Measurements from ENCODE around the gene DEFB121. TPM values are rescaled to one million over a fixed set of nuclear protein-coding genes. Genes with fewer than 3 reads are reported as not detected.

DEFB121 gene
- total and polyA plus RNA-seq, 4 donors, result not detected

DNA sequence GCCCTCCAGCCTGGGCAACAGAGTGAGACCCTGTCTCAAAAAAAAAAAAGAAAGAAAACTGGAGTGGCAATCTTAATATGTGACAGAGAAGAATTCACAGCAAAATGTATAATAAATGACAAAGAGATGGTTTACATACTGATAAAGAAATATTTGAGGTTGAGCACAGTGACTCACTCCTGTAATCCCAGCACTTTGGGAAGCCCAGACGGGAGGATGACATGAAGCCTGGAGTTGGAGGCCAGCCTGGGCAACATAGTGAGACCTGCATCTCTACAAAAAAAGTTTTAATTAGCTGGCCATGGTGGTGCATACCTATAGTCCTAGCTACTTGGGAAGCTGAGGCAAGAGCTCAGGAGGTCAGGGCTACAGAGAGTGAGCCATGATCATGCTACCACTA lies 50.0 kb downstream of the DEFB121 start:
- WGBS, 2 donors, result 63 to 66% methylated on average over 1 of the region's 1 CpG
- Histone ChIP-seq H3K27ac (ENCODE audit: low read depth in 1 of 2, low read length in 1 of 2) (no peak overlapping the region), H3K4me1 (ENCODE audit: control insufficient read depth in 5 of 5, insufficient read depth in 5 of 5, low read length in 5 of 5) (no peaks in the 10 kb centered on the region), H3K4me3 (no peak overlapping the region), H3K27me3 (ENCODE audit: control insufficient read depth in 3 of 3, insufficient read depth in 3 of 3, low read length in 2 of 3) (no peaks in the 10 kb centered on the region), H3K9ac (ENCODE audit: insufficient read depth in 1 of 2, low read length in 2 of 2) (no peak overlapping the region), H3K9me3 (ENCODE audit: control insufficient read depth in 4 of 4, insufficient read depth in 3 of 4, low read length in 3 of 4) (peaks cover 0 to 6% (median 0%) of the 10 kb centered on the region in 4 donors), H3K36me3 (ENCODE audit: control insufficient read depth in 4 of 4, insufficient read depth in 4 of 4, low read length in 4 of 4) (no peaks in the 10 kb centered on the region)
- no peak for TF ChIP-seq CTCF (IDR thresholded peaks at IDR 0.05; ENCODE audit: control extremely low read depth, extremely low read depth)
- ATAC-seq (ENCODE audit: insufficient read depth, low FRiP score) (no peak), DNase-seq (no peak)

Small RNAs within 50 kb of the gene (small RNA-seq; reads per million reads assigned to genes)
- gene DEFB117 (ENCODE audit: low replicate concordance) (not detected), gene RF00561 (ENCODE audit: low replicate concordance) (not detected), gene RNA5SP480 (ENCODE audit: low replicate concordance) (not detected)

Other genes with a start within 250 kb of the DEFB121 start
- not detected for gene DEFB115, start 148.6 kb downstream of the DEFB121 start, total RNA-seq
- gene DEFB115, start 148.6 kb downstream of the DEFB121 start, polyA plus RNA-seq, result not detected
- not detected for gene DEFB116, start 97.6 kb downstream of the DEFB121 start, total RNA-seq
- not detected for gene DEFB116, start 97.6 kb downstream of the DEFB121 start, polyA plus RNA-seq
- not detected for gene DEFB118, start 37.6 kb downstream of the DEFB121 start, total RNA-seq
- not detected for gene DEFB118, start 37.6 kb downstream of the DEFB121 start, polyA plus RNA-seq
- gene DEFB119, start 15.6 kb downstream of the DEFB121 start, total RNA-seq, result not detected
- not detected for gene DEFB119, start 15.6 kb downstream of the DEFB121 start, polyA plus RNA-seq
- gene DEFB123, start 34.4 kb upstream of the DEFB121 start, total RNA-seq, result not detected
- not detected for gene DEFB123, start 34.4 kb upstream of the DEFB121 start, polyA plus RNA-seq
- not detected for gene DEFB124, start 68.9 kb upstream of the DEFB121 start, total RNA-seq
- gene DEFB124, start 68.9 kb upstream of the DEFB121 start, polyA plus RNA-seq, result under 1 TPM in 1 of 2 donors, not detected in 1; 0.18 TPM
- gene REM1, start 69.1 kb upstream of the DEFB121 start, total RNA-seq, result 1 to 10 TPM; 1.7 to 7.1 TPM
- 1 to 10 TPM; 1.3 to 1.7 TPM for gene REM1, start 69.1 kb upstream of the DEFB121 start, polyA plus RNA-seq
- gene HM13, start 108.2 kb upstream of the DEFB121 start, total RNA-seq, result 100 to 1,000 TPM in 1 of 2 donors, 10 to 100 TPM in 1; 53.5 to 237 TPM
- 100 to 1,000 TPM; 173 to 249 TPM for gene HM13, start 108.2 kb upstream of the DEFB121 start, polyA plus RNA-seq
- gene ID1, start 199.1 kb upstream of the DEFB121 start, total RNA-seq, result 100 to 1,000 TPM; 251 to 389 TPM
- gene ID1, start 199.1 kb upstream of the DEFB121 start, polyA plus RNA-seq, result 100 to 1,000 TPM; 299 to 824 TPM
- gene COX4I2, start 231.7 kb upstream of the DEFB121 start, total RNA-seq, result 10 to 100 TPM; 14.4 to 18.8 TPM
- 10 to 100 TPM; 21.0 to 51.8 TPM for gene COX4I2, start 231.7 kb upstream of the DEFB121 start, polyA plus RNA-seq

All from lung (tissue), 13 donors.